ENCODE measurements around the gene CEP104. TPM values are rescaled to one million over a fixed set of nuclear protein-coding genes. Genes with fewer than 3 reads are reported as not detected.
A peak's percentile ranks its signal among the peaks of the same experiment; 100 is the strongest.

The CEP104 gene
- 10 to 100 TPM; 22.6 to 37.7 (median 26.4) TPM for total RNA-seq
- 10 to 100 TPM in 1 of 2 donors, 1 to 10 TPM in 1; 9.2 to 10.3 TPM for polyA plus RNA-seq

DNA sequence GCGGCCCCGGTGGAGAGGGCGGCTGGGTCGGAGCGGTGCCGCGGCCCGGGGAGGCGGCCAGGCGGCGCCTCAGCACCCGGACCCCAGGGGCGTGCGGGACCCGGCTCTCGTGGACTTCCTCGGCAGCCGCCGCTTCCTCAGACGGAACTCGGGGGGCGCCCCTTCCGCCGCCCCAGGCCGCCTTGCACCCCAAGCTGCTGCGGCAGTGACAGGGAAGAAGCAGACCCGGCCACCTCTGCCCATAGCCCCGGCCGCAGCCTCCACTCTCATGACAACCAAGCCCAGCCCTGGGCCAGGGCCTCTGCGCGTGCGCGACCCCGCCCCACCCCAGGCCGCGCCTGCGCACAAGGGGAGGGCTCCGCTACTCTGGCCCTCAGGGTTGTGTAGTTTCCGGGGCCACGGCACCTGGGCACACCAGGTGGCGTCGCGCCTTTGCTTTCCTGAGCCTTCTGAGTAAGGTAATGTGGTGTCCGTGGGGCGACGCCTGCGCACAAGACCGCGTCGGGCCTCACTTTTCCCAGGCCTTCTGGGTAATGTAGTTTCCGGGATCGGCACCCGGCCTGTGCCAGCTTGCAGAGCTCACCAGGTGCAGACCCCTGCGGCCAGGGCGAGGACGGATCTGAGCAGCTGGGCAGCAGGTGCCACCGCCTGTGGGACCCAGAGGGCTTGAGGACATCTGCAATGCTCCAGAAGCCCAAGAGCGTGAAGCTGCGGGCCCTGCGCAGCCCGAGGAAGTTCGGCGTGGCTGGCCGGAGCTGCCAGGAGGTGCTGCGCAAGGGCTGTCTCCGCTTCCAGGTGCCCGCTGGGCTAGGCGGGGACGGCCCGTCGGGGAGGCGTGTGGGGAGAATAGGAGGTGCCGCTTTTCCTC is at the start of gene CEP104, which contains the start of gene DFFB:
CEP104 (minus strand) TSS at position 289 of the 868 bp plus-strand sequence. CDS start 4,804 bp downstream, outside the sequence.
DFFB (plus strand) TSS at position 554 of the 868 bp plus-strand sequence; CDS start at position 682, 128 bp downstream.
- Histone ChIP-seq H3K27ac (peak within 1 kb of the TSS; percentile 74 to 86 (median 81)), H3K27me3 (no peaks in the 10 kb centered on the region), H3K4me3 (peak within 1 kb of the TSS; percentile 84 to 97 (median 96)), H3K36me3 (no peaks in the 10 kb centered on the region), H3K9me3 (no peaks in the 10 kb centered on the region), H3K4me1 (peaks cover 13 to 17% (median 17%) of the 10 kb centered on the region in 3 donors)
- WGBS, 2 donors: 0% methylated on average over 68 to 73 of the region's 73 CpGs
- TF ChIP-seq, protein P1, sequence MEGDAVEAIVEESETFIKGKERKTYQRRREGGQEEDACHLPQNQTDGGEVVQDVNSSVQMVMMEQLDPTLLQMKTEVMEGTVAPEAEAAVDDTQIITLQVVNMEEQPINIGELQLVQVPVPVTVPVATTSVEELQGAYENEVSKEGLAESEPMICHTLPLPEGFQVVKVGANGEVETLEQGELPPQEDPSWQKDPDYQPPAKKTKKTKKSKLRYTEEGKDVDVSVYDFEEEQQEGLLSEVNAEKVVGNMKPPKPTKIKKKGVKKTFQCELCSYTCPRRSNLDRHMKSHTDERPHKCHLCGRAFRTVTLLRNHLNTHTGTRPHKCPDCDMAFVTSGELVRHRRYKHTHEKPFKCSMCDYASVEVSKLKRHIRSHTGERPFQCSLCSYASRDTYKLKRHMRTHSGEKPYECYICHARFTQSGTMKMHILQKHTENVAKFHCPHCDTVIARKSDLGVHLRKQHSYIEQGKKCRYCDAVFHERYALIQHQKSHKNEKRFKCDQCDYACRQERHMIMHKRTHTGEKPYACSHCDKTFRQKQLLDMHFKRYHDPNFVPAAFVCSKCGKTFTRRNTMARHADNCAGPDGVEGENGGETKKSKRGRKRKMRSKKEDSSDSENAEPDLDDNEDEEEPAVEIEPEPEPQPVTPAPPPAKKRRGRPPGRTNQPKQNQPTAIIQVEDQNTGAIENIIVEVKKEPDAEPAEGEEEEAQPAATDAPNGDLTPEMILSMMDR (IDR thresholded peaks at IDR 0.05): peak in 1 of 4 donors; percentile 14
- peak; percentile 97 to 100 (median 99) for DNase-seq
- ATAC-seq: peak; percentile 95 to 99 (median 96)
- intact Hi-C loops (cut with DNase I): no loop called here
- FAIRE-seq: no peak

DNA sequence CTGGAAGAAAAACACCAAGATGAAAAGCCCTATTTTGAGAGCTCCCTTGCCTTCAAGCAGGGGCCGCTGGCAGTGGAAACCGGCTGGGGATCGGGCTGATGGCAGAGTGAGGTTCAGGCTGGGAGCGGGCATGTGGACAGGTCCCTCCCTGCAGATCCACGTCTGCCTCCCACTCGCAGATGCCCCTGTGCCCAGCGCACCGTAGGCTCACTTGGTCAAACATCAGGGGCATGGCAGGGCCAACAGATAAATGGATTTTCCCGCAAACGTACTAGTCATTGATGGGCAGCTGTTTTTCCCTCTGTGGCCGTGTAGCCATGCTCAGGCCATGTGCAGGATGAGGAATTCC is 49.6 kb upstream of the CEP104 start:
- no peak overlapping the region for H3K27ac ChIP-seq
- TF ChIP-seq, protein P1 (IDR thresholded peaks at IDR 0.05): no peak
- FAIRE-seq (no peak), DNase-seq (no peak), ATAC-seq (no peak)
- H3K9me3 ChIP-seq: no peaks in the 10 kb centered on the region
- WGBS, 2 donors: 77 to 84% methylated on average over 11 of the region's 11 CpGs
- intact Hi-C loops (cut with DNase I): no loop called here
- H3K27me3 ChIP-seq: no peaks in the 10 kb centered on the region
- no peaks in the 10 kb centered on the region for H3K4me1 ChIP-seq
- H3K36me3 ChIP-seq: no peaks in the 10 kb centered on the region
- H3K4me3 ChIP-seq: no peak overlapping the region

DNA sequence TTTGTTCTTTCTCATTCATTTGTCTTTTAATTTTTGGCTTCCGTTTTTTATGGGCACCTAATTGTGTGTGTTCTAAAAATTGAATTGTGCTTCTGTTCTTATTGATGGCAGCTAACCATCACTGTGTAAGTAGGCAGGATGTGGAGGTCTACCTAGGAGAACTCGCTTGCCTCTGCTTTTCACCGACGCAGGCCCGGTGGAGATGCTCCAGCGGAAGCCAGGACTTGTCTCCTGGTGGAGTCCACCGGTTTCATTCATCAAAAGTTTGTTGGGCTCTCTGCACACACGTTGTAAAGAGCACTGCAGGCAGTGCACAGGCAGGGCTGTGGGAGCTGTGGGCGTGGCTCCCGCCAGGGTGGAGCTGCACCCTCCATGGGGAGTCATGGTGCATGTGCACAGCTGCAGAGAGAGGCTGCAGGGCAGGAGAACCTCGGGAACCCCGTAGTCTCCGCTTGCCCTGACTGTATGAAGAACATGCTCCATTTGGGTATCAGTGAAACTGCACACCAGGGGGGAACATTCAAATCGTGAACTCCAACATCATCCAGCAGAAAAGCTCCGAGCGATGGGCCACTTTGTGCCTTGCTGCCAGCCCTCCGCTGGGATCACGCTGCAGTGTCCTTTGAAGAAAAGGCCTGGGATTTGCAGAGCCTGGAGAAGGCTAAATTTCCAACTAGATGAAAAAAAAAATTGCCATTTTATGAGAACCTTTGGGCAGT is 49.1 kb upstream of the CEP104 start:
- ATAC-seq (no peak), FAIRE-seq (no peak), DNase-seq (no peak)

DNA sequence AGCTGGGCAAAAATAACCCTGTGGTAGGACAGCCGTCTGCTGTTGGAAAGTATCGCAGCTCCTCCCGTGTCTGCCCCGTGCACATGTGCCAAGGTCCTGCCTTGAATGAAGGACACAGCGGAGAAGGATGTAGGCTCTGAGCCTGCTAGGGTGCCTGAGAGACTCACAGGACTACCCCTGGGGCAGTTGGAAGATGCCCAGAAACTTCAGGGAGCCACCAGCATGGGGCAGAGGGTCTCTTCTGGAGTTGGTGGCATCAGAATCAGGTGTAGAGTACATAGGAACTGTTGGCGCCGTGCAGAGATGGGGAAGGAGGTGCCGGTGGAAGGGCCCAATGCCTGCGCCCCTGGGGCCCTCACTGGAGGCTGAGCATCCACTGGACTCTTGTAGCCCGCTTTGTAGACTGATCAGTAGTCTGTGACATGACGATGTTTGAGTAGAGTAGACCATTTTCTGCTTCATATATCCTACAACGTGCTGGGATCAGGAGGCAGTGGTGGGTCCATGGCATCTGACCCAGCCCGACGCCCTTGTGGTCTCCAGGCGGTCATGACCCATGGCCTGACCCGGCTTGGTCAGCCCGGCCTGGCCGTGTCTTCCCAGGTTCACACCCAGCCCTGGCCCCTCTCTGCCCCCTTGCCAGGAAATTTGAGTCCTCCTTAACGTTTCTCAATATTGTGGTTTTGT is 48.4 kb upstream of the CEP104 start:
- TF ChIP-seq, protein P1 (IDR thresholded peaks at IDR 0.05): no peak
- H3K27me3 ChIP-seq: no peaks in the 10 kb centered on the region
- intact Hi-C loops (cut with DNase I): no loop called here
- H3K9me3 ChIP-seq: no peaks in the 10 kb centered on the region
- FAIRE-seq (no peak), ATAC-seq (no peak), DNase-seq (no peak)
- no peak overlapping the region for H3K27ac ChIP-seq
- no peaks in the 10 kb centered on the region for H3K4me1 ChIP-seq
- 89 to 94% methylated on average over 19 of the region's 19 CpGs for WGBS, 2 donors
- H3K4me3 ChIP-seq: no peak overlapping the region
- H3K36me3 ChIP-seq: no peaks in the 10 kb centered on the region

More for the DNA sequence above, 49.1 kb upstream of the CEP104 start:
- TF ChIP-seq, protein P1 (IDR thresholded peaks at IDR 0.05): no peak
- Histone ChIP-seq H3K36me3 (no peaks in the 10 kb centered on the region), H3K4me3 (no peak overlapping the region), H3K27ac (no peak overlapping the region), H3K4me1 (no peaks in the 10 kb centered on the region), H3K27me3 (no peaks in the 10 kb centered on the region), H3K9me3 (no peaks in the 10 kb centered on the region)
- intact Hi-C loops (cut with DNase I): no loop called here
- WGBS, 2 donors: 86 to 87% methylated on average over 18 of the region's 18 CpGs

Data from pancreas (tissue), 10 donors.